Measurements from ENCODE around the gene LYSMD1.
"Not testable (repeated sequence)": the region's sequence is repeated elsewhere in the genome, so short reads cannot be mapped to it uniquely, and the experiment has no call there.

- not testable (repeated sequence) for TF ChIP-seq CTCF (conservative IDR thresholded peaks at IDR 0.05); ZFX (IDR thresholded peaks at IDR 0.05)
Measured at GRCh38 chr1:151188667-151189066, 23.0 kb upstream of the LYSMD1 start.

Measured in C4-2B (cell line).